SIG-M5 treated with dmso at 0.1 percent for 504 hours (cell line): ENCODE measurements around the gene SPATA3.

Experiments
- DNase-seq: peaks from one replicate; lab custom pipeline; 2025; ENCODE audit not compliant: unreplicated experiment; lab: John Stamatoyannopoulos, UW

The SPATA3 gene

GRCh38 chr2:230995821-230996220 lies at the start of gene SPATA3:
Gene SPATA3, plus strand, starts transcription at chr2:230996121. Its CDS starts 113 bp downstream, at chr2:230996234.
- no peak for DNase-seq

- no peak for DNase-seq
These were observed 49.3 kb upstream of the SPATA3 start for GRCh38 chr2:230946429-230947234.

DNA sequence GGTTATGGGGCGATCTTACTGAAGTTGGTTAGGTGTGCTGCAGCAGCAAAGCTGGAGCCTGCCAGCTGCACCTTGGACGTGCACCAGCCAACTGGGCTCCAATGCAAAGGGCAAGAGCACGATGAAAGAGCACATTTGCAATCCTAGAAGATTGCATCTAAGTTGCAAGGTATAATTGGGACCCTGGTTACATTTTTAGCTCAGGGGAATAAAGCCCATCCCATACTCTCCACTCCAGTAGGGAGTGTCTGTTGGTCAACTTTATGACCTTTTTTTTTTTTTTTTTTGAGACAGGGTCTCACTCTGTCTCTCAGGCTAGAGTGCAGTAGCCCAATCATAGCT lies 48.7 kb upstream of the SPATA3 start:
- no peak for DNase-seq

DNA sequence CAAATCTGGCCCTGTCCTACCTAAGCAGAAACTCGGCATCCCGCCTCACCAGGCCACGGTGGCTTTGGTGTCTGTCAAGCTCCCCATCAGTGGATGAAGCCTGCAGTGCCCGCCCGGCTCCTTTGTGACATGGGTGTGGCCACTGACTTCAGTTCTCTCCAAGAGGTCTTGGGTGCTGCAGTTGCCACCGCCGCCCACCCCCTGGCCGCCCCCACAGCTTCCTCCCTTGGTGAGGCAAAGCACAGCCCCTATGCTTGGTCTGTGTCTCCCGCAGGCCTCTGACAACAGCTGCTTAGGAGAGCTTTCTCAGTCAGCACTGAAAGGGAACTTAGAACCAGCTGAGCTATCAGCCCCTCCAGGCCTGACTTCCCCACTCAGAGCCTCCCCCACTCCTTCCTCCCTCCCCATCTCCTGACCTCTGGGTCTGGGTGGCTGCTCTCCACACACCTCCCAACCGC lies 48.0 kb upstream of the SPATA3 start:
- DNase-seq, result no peak

GRCh38 chr2:230949966-230950873 lies 45.7 kb upstream of the SPATA3 start:
- no peak for DNase-seq

DNA sequence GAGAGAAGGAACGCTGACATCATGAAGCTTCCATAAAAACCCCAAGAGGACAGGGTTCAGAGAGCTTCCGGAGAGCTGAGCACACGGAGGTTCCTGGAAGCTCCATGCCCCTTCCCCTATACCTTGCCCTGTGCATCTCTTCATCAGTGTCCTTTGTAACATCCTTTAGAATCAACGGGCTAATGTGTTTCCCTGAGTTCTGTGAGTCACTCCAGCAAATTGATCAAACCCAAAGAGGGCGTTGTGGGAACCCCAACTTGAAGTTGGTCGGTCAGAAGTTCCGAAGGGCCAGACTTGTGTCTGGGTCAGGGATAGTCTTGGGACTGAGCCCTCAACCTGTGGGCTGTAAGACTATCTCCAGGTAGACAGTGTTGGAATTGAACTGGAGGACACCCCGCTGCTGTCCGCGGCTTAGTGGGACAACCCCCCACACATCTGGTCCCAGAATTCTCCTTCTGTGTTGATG lies 45.0 kb upstream of the SPATA3 start:
- DNase-seq, result no peak

GRCh38 chr2:230951396-230951795 lies 44.5 kb upstream of the SPATA3 start:
- DNase-seq, result no peak

- DNase-seq, result no peak
These were observed 43.5 kb upstream of the SPATA3 start for GRCh38 chr2:230952226-230952956.

DNA sequence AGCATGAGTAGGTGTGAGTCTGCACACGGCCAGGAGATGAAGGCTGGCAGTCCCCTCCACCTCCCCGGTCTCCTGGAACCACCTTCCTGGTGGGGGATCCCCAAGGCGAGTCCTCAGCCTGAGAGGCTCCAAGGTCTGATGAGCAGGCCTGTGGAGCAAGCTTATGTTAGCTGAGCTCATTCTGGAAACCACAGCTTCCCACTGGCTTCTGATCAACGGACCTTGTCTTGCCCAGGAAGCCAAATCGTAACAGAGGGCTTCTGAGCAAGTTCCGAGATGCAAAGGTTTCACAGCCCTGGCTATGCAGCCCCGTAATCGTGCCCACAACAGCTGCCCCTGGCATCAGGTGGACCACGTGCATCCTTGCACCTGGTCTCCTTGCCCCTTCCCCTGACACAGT lies 42.1 kb upstream of the SPATA3 start:
- no peak for DNase-seq

- DNase-seq, result no peak
These were observed 41.2 kb upstream of the SPATA3 start for GRCh38 chr2:230954746-230955145.

DNA sequence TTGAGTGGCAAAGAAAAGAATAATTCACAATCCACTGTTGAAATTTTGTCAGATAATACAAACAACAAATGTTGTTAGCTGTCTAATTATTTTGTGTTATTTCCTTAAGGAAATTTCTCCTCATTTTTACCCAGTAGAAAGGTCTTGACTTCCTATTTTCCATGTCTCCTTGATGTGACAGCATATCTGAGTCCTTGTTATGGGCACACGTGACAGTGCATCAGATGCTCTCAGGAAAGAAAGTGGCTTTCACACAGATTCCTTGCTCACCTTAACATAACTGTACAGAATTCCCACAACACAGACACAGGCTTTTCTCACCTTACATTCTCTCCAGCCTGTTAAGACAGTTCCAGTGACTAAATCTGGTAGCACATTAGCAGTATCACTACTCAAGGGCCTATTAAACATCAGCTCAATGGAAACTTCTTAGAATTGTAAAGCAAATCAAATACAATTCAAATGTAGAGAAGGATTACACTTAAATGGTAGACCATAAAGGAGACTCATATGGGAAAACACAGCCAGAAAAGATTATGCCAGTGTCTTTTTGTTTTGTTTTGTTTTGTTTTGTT lies 40.7 kb upstream of the SPATA3 start:
- DNase-seq, result no peak

- no peak for DNase-seq
These were observed 38.8 kb upstream of the SPATA3 start for GRCh38 chr2:230956827-230957755.

- no peak for DNase-seq
These were observed 38.0 kb upstream of the SPATA3 start for GRCh38 chr2:230957756-230958391.

- no peak for DNase-seq
These were observed 36.8 kb upstream of the SPATA3 start for GRCh38 chr2:230958820-230959756.

- DNase-seq, result no peak
These were observed 35.9 kb upstream of the SPATA3 start for GRCh38 chr2:230960026-230960425.

- DNase-seq, result no peak
These were observed 34.8 kb upstream of the SPATA3 start for GRCh38 chr2:230961091-230961491.

DNA sequence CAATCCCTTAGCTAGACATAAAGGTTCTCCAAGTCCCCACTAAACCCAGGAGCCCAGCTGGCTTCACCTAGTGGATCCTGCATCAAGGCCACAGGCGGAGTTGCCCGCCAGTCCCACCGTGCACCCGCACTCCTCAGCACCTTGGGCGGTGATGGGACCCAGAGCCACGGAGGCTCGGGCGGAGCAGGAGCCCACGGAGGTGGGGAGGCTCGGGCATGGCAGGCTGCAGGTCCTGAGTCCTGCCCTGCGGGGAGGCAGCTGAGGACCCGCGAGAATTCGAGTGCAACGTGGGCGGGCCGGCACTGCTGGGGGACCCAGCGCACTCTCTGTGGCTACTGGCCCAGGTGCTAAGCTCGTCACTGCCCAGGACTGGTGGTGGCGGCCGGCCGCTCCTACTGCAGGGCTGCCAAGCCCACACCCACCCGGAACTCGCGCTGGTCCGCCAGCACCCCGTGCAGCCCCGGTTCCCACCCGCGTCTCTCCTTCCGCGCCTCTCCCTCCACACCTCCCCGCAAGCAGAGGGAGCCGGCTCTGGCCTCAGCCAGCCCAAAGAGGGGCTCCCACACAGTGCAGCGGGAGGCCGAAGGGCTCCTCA lies 31.7 kb upstream of the SPATA3 start:
- DNase-seq, result no peak

DNA sequence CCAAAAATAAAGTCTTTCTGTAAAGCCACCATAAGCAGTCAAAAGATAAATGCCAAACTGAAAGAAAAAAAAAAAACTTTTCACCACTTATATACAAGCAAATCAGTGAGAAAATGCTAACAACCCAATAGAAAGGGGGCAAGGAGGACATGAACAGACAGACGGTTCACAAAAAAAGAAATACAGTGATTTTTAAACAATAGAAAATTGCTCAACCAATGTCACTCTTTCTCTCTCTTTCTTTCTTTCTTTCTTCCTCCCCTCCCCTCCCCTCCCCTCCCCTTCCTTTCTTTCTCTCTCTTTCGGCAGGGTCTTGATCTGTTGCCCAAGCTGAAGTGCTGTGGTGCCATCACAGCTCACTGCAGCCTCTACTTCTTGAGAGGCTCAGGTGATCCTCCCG lies 28.8 kb upstream of the SPATA3 start:
- DNase-seq, result no peak
